Left ventricle myocardium superior (tissue), 1 donor: ENCODE data around the gene APOA1. TPM values are rescaled to one million over a fixed set of nuclear protein-coding genes. Genes with fewer than 3 reads are reported as not detected.

Experiments used
- ATAC-seq: fragments of 200-7000 bp; cut with Tn5 transposase; one replicate; pipeline ENCODE4 v1.9.1; 2020; ENCODE audit warnings: mild to moderate bottlenecking, moderate library complexity
- DNase-seq: peaks from one replicate; pipeline ENCODE4 v3.0.0-alpha.2; 2020
- intact Hi-C: fragments of 100-400 bp; cut with micrococcal nuclease; formaldehyde crosslinking; loops from one replicate; pipeline ENCODE4 v1.11.0; 2022
- long read RNA-seq: library from polyadenylated mRNA; unstranded; transcript quantifications from one replicate; pipeline ENCODE4 v2.0.0, GENCODE V29; 2021
- total RNA-seq: library from RNA; stranded (reverse); fragmentation: NEBNext Ultra II Directional; extraction: Animal tissue kit (Norgen Biotek cat#: 25700); gene quantifications from one replicate; pipeline ENCODE4 v1.2.1, GENCODE V29; 2021
- donor health status: DM: no; HTN: yes; CAD: no; lungs with severe emphysema.

Gene APOA1
- 9.2 TPM for total RNA-seq
- long read RNA-seq, transcript APOA1-201 (4 exons, 1,227 nt), result major isoform, 11 of 14 reads
- long read RNA-seq, partial matches to known transcripts, result 1 of 14 reads
- long read RNA-seq, other reads (novel, unspliced or antisense), result 0 of 14 reads

DNA sequence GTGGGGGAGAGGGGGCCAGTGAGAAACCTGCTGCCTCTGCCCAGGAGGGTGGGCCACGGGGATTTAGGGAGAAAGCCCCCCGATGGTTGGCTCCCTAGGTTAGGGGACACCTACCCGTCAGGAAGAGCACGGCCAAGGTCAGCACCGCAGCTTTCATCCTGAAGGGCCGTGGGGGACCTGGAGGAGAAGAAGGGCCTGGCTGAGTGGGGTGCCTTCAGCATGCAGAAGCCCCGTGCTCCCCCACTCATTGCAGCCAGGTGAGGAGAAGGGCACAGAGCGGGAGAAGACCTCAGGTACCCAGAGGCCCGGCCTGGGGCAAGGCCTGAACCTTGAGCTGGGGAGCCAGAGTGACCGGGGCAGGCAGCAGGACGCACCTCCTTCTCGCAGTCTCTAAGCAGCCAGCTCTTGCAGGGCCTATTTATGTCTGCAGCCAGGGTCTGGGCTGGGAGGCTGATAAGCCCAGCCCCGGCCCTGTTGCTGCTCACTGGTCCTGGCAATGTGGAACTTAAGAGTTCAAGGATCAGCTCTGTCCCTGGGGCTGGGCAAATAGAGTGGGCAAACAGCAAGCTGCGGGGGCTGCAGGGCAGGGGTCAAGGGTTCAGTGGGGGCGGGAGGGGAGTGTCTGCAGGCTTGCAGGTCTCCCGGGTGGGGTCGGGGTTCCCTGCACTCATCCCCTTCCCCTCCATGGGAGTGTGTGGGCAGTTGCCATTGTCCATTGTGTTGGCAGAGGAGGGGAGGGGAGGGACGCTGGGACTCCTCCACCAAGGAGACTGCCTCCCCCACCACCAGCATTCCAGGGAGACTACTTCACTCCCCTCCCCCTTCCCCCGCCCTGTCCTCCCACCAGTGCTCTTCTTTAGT is at the start of gene APOA1:
Gene APOA1, minus strand, starts transcription at position 392 of the 861 bp plus-strand sequence. Its CDS starts 235 bp downstream, at position 157.
- ATAC-seq (peak; percentile 27), DNase-seq (no peak)
- intact Hi-C loops, result no loop called here

DNA sequence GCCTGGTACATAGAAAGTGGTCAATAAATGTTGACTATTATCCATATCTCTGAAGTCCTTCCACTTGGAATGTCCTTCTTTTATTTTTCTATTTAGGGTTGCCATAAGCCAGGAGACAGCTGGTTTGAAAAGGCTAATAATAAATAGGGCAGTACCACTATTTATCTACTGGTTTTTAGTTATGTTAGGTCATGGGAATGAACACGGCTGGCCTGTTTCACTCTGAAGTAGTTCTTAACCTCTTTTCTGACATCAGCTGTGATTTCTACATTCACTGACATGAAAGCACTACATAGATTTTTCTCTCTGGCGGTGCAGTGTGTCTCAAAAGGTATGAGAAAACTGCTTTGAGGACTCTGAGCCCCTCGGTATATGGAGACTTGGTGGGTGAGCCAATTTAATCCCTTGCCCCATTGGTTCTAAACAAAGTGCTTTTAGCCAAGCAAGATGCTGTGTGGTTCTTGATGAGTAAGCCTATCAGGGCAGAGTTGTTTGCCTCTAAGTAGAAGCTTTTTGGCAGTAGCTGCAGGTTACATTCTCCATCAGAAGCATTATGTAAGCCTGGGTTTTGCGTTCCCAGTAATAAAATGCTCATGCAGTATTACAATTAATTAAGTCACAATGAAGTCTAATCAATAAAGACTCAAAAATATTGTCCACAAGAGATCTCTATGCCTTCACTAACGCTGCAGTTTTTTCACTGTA is 48.7 kb upstream of the APOA1 start:
- intact Hi-C loops, result no loop called here
- ATAC-seq (peak; percentile 83), DNase-seq (no peak)

- ATAC-seq (no peak), DNase-seq (no peak)
- intact Hi-C loops, result no loop called here
These were observed 45.0 kb upstream of the APOA1 start for GRCh38 chr11:116882386-116882785.

GRCh38 chr11:116881143-116881542 is 43.7 kb upstream of the APOA1 start:
- DNase-seq, result no peak
- ATAC-seq, result no peak
- intact Hi-C loops, result no loop called here

DNA sequence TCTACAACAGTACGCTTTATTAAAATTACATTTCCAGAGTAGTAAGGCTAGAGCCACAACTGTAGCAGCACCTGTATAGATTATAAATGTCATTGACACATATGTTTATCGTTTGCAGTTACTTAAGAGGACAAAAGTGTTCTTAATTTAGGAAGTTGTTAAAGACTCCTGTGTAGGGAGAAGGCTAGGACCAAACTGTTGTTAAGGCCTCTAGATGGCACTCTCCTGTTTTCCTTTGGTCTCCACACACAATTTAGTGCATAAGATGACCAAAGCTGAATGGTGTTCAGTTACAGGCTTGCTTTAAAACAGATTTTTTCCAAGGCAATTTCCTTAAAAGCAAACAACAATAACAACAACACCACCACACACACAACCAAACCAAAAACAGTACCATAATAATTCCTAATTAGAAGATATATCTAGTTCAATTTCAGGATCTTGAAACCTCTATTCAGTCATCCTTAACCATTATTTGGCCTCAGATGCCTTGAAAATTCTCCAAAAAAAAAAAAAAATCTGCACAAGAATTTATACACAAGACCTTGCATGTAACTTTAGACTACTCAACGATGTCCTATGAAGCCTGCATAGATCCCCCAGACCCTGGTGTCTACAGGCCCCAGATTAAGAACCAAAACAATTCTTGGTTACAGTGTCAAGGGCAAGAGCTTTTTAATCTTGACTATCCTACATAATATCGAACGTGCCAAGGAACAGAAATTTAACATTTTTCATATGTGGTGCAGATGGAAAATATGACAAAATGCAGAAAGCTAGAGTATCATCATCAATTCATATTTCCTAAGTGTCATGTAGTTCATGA is 42.6 kb upstream of the APOA1 start:
- DNase-seq (no peak), ATAC-seq (peak; percentile 81)
- intact Hi-C loops, result loop anchor here (5.0 kb wide), 1 partner anchor 227 kb away; no protein-coding TSS in a partner anchor

GRCh38 chr11:116876656-116877055 is 39.2 kb upstream of the APOA1 start:
- no peak for DNase-seq
- no peak for ATAC-seq
- intact Hi-C loops, result loop anchor here (5.0 kb wide), 1 partner anchor 231 kb away; no protein-coding TSS in a partner anchor

GRCh38 chr11:116875194-116875593 is 37.8 kb upstream of the APOA1 start:
- DNase-seq, result no peak
- intact Hi-C loops, result loop anchor here (5.0 kb wide), 1 partner anchor 232 kb away; no protein-coding TSS in a partner anchor
- ATAC-seq, result no peak

GRCh38 chr11:116874251-116874650 is 36.8 kb upstream of the APOA1 start:
- intact Hi-C loops, result no loop called here
- ATAC-seq (peak; percentile 77), DNase-seq (no peak)

DNA sequence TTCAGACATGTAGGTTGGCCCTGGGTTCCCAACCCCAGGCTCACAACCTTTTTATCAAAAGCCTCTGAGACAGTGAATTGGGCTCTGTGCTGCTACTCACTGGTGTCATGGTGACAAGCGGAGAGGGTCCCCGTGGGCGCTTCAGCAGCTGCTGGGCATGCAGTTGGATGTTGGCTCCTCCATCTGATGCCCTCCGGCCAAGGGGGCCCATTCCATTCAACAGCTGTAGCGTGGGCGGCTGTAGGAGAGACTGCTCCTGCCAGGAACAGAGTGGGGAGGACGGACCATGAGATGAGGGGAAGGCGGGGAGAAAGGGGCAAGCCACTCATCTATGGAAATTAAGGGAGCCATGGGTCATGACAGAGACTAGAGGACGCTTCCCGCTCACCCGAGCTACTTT is 36.0 kb upstream of the APOA1 start:
- ATAC-seq (no peak), DNase-seq (no peak)
- intact Hi-C loops, result no loop called here

GRCh38 chr11:116871248-116871647 is 33.8 kb upstream of the APOA1 start:
- DNase-seq (no peak), ATAC-seq (no peak)
- intact Hi-C loops, result no loop called here

DNA sequence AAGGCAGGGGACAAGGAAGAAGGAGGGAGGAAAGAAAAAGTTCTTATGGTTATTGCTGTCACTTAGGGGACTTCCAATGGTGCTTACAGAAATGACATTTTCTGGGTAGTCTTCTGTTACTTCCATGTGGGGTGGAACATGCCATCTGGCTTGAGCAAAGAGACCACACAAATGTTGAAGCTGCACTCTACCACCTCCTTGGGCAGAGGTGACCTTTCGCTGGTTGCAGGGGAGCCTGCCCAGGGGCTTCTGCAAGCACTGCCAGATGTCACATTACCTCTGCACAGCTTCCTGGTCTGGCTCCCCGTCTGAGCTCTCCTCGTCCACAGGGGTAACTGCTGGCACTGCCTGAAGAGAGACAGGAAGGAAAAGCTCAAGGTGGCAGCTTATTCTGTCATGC is 32.6 kb upstream of the APOA1 start:
- ATAC-seq (no peak), DNase-seq (no peak)
- intact Hi-C loops, result no loop called here

- DNase-seq (no peak), ATAC-seq (no peak)
- intact Hi-C loops, result no loop called here
These were observed 32.2 kb upstream of the APOA1 start for GRCh38 chr11:116869610-116870009.

DNA sequence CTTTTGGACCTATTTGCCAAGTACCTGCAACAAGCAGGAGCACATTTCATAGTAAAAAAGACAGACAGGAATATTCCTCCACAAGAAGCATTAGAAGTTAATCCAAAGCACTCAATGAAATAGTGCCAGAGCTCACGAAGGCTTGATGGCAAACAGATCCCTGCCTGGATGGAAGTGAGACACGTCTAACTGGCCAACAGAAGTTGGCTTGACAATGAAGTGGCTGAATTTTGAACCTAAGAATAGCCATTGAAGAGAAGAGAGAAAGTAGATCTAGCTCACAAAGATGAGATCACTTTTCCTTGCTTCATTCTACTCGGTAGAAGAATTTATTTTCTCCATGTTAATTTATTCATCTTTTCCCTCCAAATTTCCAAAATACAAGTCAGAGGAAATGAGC is 30.6 kb upstream of the APOA1 start:
- intact Hi-C loops, result no loop called here

DNA sequence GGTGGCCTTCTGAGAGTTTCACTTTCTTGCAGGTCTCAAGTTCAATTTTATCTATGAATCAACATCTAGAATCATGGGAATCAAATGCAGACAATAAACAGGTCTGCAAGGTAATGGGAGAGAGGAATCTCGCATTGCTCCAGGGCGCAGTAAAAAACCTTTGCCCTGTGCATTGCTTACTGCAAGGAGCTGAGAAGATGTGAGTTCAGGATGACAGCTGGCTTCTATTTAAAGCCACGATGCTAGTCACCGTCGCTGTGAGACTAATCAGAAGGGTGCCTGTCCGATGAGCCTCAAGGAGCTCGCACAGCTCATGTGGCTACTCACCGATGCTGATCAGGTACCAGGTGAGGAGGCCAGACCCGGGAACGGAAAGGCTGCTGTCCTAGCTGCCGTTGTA is 30.2 kb upstream of the APOA1 start:
- intact Hi-C loops, result no loop called here

More for the DNA sequence above, 30.6 kb upstream of the APOA1 start:
- DNase-seq, result no peak
- ATAC-seq, result peak; percentile 74

GRCh38 chr11:116866804-116867455 is 29.5 kb upstream of the APOA1 start:
- intact Hi-C loops, result no loop called here
- ATAC-seq, result peak; percentile 73

More for the DNA sequence above, 30.2 kb upstream of the APOA1 start:
- no peak for DNase-seq
- peak; percentile 16 for ATAC-seq

DNA sequence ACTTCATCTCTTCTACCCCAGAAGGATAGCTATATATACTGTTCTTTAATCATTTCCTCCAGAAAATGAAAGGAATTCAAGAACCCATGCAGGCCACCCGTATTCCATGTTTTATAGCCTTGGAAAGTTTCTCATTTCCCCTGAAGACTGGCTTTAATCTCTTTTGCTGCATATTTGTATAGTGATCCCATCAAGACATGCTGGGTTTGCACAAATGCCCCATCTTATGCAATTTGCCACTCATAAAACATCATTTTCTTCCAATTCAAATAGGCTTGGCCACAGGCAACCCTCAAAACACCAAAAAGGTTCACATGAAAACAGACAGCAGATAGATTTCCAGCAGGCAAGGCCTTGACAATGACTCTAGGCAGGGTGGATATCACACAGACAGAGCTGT is 28.3 kb upstream of the APOA1 start:
- DNase-seq (no peak), ATAC-seq (no peak)
- intact Hi-C loops, result no loop called here

More at GRCh38 chr11:116866804-116867455, 29.5 kb upstream of the APOA1 start:
- DNase-seq, result no peak

- peak; percentile 25 for ATAC-seq
- intact Hi-C loops, result no loop called here
- DNase-seq, result no peak
These were observed 27.1 kb upstream of the APOA1 start for GRCh38 chr11:116864531-116864930.

DNA sequence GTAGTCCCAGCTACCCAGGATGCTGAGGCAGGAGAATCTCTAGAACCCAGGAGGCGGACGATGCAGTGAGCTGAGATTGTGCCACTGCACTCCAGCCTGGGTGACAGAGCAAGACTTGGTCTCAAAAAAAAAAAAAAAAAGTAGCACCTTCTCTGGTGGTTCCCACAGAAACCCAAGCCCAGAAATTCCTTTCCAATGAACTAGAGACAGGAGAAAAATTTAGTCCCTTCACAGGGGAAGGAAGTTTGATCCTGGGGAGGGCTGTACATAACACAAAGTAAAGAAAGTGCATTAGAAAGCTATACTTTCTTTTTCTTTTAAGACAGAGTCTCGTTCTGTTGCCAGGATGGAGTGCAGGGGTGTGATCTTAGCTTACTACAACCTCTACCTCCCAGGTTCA is 25.5 kb upstream of the APOA1 start:
- DNase-seq, result no peak
- intact Hi-C loops, result no loop called here
- ATAC-seq, result no peak

- ATAC-seq (no peak), DNase-seq (no peak)
- intact Hi-C loops, result no loop called here
These were observed 24.8 kb upstream of the APOA1 start for GRCh38 chr11:116862185-116862584.
